Stromal cell of bone marrow (primary cell): ENCODE measurements around the gene OR2Y1.
"Not testable (repeated sequence)": the region's sequence is repeated elsewhere in the genome, so short reads cannot be mapped to it uniquely, and the experiment has no call there.

Experiments
- DNase-seq: peaks from one replicate; pipeline ENCODE4 v3.0.0-alpha.2; 2012; ENCODE audit warnings: low read depth

OR2Y1 gene, protein sequence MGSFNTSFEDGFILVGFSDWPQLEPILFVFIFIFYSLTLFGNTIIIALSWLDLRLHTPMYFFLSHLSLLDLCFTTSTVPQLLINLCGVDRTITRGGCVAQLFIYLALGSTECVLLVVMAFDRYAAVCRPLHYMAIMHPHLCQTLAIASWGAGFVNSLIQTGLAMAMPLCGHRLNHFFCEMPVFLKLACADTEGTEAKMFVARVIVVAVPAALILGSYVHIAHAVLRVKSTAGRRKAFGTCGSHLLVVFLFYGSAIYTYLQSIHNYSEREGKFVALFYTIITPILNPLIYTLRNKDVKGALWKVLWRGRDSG

GRCh38 chr5:180739958-180740357, at the start of gene OR2Y1:
Gene OR2Y1, minus strand, starts transcription at chr5:180740058. Its CDS starts 0 bp downstream, at chr5:180740058.
- no peak for DNase-seq

GRCh38 chr5:180788651-180789410, 49.0 kb upstream of the OR2Y1 start:
- not testable (repeated sequence) for DNase-seq

- no peak for DNase-seq
Measured at GRCh38 chr5:180787711-180788431, 48.0 kb upstream of the OR2Y1 start.

- DNase-seq = no peak
Measured at GRCh38 chr5:180786531-180787398, 46.9 kb upstream of the OR2Y1 start.

GRCh38 chr5:180785794-180786221, 46.0 kb upstream of the OR2Y1 start:
- no peak for DNase-seq

- DNase-seq = peak; percentile 62
Measured at GRCh38 chr5:180785121-180785781, 45.4 kb upstream of the OR2Y1 start.

DNA sequence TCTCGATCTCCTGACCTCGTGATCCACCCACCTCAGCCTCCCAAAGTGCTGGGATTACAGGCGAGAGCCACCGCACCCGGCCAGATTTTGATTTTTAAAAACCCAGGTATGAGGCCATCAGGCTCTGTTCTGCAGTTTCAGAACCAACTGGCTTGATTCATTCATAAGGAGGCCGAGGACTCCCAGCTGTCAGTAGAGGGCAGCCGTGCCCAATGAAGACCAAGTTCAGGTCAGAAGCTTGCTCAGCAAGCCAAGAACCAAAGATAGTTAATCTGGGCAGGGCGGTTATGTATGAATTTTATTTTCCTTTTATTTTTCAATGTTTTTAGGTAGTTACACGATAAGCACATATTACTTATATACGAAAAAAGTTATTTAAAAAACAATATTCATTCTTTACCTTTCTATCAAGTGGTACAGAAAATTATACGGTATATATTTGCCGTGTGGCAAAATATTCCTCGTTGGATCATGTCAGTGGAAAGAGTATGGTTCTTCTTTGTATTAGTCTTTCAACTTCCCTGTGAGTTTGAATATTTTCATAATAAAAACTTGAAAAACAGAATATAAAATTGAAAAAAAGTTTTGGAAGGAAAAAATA, 44.7 kb upstream of the OR2Y1 start:
- DNase-seq = peak; percentile 82

DNA sequence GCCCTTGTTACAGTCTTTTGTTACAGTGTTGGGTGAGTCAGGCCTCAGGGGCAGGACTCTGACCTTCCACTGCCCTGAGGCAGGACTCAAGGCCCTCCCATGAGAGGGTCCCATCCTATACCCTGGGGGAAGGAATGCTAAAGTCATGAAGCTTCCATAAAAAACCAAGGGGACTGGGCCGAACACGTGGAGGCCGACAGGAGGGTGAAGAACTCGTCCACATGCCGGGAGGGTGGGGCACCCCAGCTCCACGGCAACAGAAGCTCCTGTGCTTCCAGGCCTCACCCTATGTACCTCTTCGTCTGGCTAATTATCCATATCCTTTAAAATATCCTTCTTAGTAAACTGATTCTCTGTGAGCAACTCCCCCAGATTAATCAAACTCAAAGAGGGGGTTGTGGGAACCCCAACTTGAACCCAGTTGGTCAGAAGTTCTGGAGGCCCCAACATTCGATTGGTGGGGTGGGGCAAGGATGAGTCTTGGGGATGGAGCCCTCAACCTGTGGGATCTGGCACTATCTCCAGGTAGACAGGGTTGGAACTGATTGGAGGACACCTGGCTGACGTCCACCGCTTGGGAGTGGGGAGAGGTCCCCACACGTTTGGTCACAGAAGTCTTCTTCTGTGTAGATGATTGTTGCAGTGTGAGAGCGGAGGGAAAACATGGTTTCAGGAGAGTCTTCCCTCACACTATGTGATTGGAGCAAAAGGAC, 43.6 kb upstream of the OR2Y1 start:
- DNase-seq = no peak

- no peak for DNase-seq
Measured at GRCh38 chr5:180782748-180783147, 42.9 kb upstream of the OR2Y1 start.

- DNase-seq = not testable (repeated sequence)
Measured at GRCh38 chr5:180781900-180782326, 42.1 kb upstream of the OR2Y1 start.

GRCh38 chr5:180779985-180780610, 40.2 kb upstream of the OR2Y1 start:
- DNase-seq = no peak

DNA sequence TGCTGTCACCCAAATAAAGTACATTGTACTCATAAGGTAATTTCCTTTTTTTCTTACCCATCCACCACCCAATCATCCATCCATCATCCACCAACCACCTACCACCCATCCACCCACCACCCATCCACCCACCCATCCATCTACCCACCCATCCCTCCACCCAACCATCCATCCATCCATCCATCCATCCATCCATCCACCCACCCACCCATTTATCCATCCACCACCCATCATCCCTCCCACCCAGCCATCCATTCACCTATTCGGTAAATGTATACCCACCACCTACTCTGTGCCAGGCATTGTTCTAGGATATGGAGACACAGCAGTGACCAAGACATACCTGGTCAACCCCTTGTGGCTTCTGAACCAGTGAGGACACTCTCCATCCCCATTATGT, 37.6 kb upstream of the OR2Y1 start:
- no peak for DNase-seq

GRCh38 chr5:180776376-180776775, 36.5 kb upstream of the OR2Y1 start:
- no peak for DNase-seq

DNA sequence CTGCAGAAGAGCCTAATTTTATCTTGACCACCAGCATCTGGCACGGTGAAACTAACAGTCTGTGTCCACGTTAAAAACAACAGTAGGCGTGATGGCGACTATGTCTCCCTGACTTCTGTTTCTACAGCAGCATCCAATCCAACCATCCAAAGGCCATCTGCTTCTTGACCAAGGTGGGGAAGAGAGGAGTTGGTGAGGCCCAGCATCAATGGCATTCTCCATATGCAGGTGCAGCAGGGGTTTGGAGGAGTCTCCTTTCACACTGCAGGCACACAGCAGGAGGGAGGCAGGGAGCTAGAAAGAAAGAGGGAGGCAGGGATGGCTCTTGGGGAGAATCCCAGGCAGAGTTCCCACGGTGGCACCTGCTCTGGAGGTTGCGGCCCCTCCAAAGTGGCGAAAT, 35.8 kb upstream of the OR2Y1 start:
- DNase-seq = no peak

DNA sequence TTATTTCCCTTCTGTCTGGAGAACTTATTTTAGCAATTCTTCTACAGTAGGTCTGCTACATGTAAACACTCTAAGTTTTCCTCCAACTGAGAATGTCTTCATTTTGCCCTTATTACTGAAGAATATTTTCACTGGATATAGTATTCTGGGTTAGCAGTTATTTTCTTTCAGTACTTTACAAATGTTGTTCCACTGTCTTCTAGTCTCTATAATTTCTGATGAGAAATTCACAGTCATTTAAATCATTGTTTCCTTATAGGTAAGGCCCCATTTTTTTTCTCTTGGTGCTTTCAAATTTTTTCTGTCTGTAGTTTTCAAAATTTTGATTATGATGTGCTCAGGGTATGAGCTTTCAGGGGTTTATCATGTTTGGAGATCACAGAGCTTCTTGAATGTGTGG, 32.0 kb upstream of the OR2Y1 start:
- DNase-seq = no peak

GRCh38 chr5:180769821-180770220, 30.0 kb upstream of the OR2Y1 start:
- DNase-seq = no peak

GRCh38 chr5:180755601-180756000, 15.7 kb upstream of the OR2Y1 start:
- no peak for DNase-seq

DNA sequence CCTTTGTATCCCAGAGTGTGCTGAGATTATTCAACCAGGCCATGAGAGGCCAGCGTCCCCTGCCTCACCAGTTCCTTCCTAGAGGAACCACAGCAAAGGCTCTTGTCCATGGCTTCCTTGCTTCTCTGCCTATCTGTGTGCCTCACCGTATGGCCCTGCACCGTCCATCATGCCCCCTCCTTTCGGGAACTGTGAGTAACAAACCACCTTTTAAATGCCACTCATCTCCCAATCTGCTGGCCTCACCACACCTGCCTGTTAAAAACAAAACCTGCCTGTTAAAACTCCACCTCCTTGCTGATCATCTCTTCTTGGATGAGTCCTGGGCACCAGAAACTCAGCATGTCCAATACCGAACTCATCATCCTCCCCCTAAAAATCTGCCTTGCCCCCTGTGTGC, 4.4 kb upstream of the OR2Y1 start:
- no peak for DNase-seq

DNA sequence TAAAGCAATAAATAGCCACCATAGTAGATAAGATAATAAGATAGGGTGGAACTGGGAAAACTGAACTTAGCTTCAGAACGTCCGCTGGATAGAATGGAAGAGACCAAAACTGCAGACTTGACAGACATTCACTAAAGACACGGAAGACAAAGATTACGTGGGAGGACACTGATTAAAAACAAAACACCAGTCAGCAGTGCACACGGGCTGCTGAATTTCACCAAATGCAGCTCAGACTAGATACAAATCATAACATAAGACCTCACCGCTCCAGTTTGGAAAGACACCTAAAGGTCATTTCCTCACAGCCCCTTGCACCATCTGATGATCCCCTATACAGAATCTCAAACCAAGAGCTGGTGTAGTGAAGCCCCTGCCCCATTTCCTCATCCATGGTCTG, 2.9 kb upstream of the OR2Y1 start:
- no peak for DNase-seq

- not testable (repeated sequence) for DNase-seq
Measured at GRCh38 chr5:180740953-180741352, 1.1 kb upstream of the OR2Y1 start.
